ENCODE data around the gene TNFAIP1. TPM values are rescaled to one million over a fixed set of nuclear protein-coding genes. Genes with fewer than 3 reads are reported as not detected.

Gene TNFAIP1
- total RNA-seq, 2 donors from 2014 or later: 29.9 to 36.1 TPM

GRCh38 chr17:28372203-28372944 lies 36.8 kb downstream of the TNFAIP1 start:
- WGBS, 2 experiments (ENCODE audit: insufficient coverage in 1 of 2, insufficient read length in 1 of 2): 16 to 33% methylated on average over 12 to 52 of the region's 53 CpGs
- DNase-seq: no peak
- no peak for TF ChIP-seq CTCF (conservative IDR thresholded peaks at IDR 0.05)

GRCh38 chr17:28372945-28373274 lies 37.3 kb downstream of the TNFAIP1 start:
- Mint-ChIP-seq H3K9me3 (no peaks in the 10 kb centered on the region), H3K4me1 (peaks cover 17% of the 10 kb centered on the region), H3K27ac (no peak overlapping the region), H3K36me3 (ENCODE audit: low read depth) (no peaks in the 10 kb centered on the region), H3K27me3 (ENCODE audit: insufficient read depth) (peaks cover 60% of the 10 kb centered on the region), H3K4me3 (peak overlapping the region; percentile 51)
- TF ChIP-seq CTCF (conservative IDR thresholded peaks at IDR 0.05): no peak
- H3K27me3 ChIP-seq (ENCODE audit: control insufficient read depth, insufficient read depth, low read length, poor library complexity, severe bottlenecking): peaks cover 43% of the 10 kb centered on the region
- no peaks in the 10 kb centered on the region for H3K36me3 ChIP-seq (ENCODE audit: control insufficient read depth, insufficient read depth, low read length)
- peaks cover 12% of the 10 kb centered on the region for H3K4me1 ChIP-seq (ENCODE audit: control insufficient read depth, insufficient read depth, low read length)
- H3K4me3 ChIP-seq (ENCODE audit: low read length): no peak overlapping the region
- DNase-seq: no peak
- WGBS, 2 experiments (ENCODE audit: insufficient coverage in 1 of 2, insufficient read length in 1 of 2): 89% methylated on average over 6 of the region's 6 CpGs; no CpG with 5 or more reads in 1 of the 2 experiments
- H3K9me3 ChIP-seq (ENCODE audit: control insufficient read depth, low read length): no peaks in the 10 kb centered on the region
- no peak overlapping the region for H3K9ac ChIP-seq (ENCODE audit: extremely low read depth, low read length, poor library complexity, severe bottlenecking)
- H3K27ac ChIP-seq (ENCODE audit: low read depth, low read length): no peak overlapping the region

More at GRCh38 chr17:28372203-28372944, 36.8 kb downstream of the TNFAIP1 start:
- H3K4me1 ChIP-seq (ENCODE audit: control insufficient read depth, insufficient read depth, low read length): peaks cover 12% of the 10 kb centered on the region
- no peaks in the 10 kb centered on the region for H3K36me3 Mint-ChIP-seq (ENCODE audit: low read depth)
- H3K4me3 Mint-ChIP-seq: peak overlapping the region; percentile 51
- H3K9me3 Mint-ChIP-seq: no peaks in the 10 kb centered on the region
- H3K27me3 ChIP-seq (ENCODE audit: control insufficient read depth, insufficient read depth, low read length, poor library complexity, severe bottlenecking): peaks cover 42% of the 10 kb centered on the region
- H3K27ac ChIP-seq (ENCODE audit: low read depth, low read length): peak overlapping the region; percentile 87
- H3K36me3 ChIP-seq (ENCODE audit: control insufficient read depth, insufficient read depth, low read length): no peaks in the 10 kb centered on the region
- no peak overlapping the region for H3K9ac ChIP-seq (ENCODE audit: extremely low read depth, low read length, poor library complexity, severe bottlenecking)
- peak overlapping the region; percentile 65 for H3K4me3 ChIP-seq (ENCODE audit: low read length)
- H3K9me3 ChIP-seq (ENCODE audit: control insufficient read depth, low read length): no peaks in the 10 kb centered on the region
- no peak overlapping the region for H3K27ac Mint-ChIP-seq
- peaks cover 17% of the 10 kb centered on the region for H3K4me1 Mint-ChIP-seq
- peaks cover 56% of the 10 kb centered on the region for H3K27me3 Mint-ChIP-seq (ENCODE audit: insufficient read depth)

GRCh38 chr17:28379814-28380801 lies 44.5 kb downstream of the TNFAIP1 start:
- Histone ChIP-seq H3K36me3 (ENCODE audit: control insufficient read depth, insufficient read depth, low read length) (no peaks in the 10 kb centered on the region), H3K27ac (ENCODE audit: low read depth, low read length) (no peak overlapping the region), H3K9me3 (ENCODE audit: control insufficient read depth, low read length) (no peaks in the 10 kb centered on the region), H3K9ac (ENCODE audit: extremely low read depth, low read length, poor library complexity, severe bottlenecking) (no peak overlapping the region), H3K4me1 (ENCODE audit: control insufficient read depth, insufficient read depth, low read length) (no peaks in the 10 kb centered on the region), H3K4me3 (ENCODE audit: low read length) (no peak overlapping the region), H3K27me3 (ENCODE audit: control insufficient read depth, insufficient read depth, low read length, poor library complexity, severe bottlenecking) (peaks cover 77% of the 10 kb centered on the region)
- H3K36me3 Mint-ChIP-seq (ENCODE audit: low read depth): no peaks in the 10 kb centered on the region
- H3K9me3 Mint-ChIP-seq: no peaks in the 10 kb centered on the region
- no peak overlapping the region for H3K4me3 Mint-ChIP-seq
- H3K27me3 Mint-ChIP-seq (ENCODE audit: insufficient read depth): peaks cover 92% of the 10 kb centered on the region
- 82 to 92% methylated on average over 10 of the region's 10 CpGs for WGBS, 2 experiments (ENCODE audit: insufficient coverage in 1 of 2, insufficient read length in 1 of 2)
- no peak for TF ChIP-seq CTCF (conservative IDR thresholded peaks at IDR 0.05)
- no peak overlapping the region for H3K27ac Mint-ChIP-seq
- H3K4me1 Mint-ChIP-seq: no peaks in the 10 kb centered on the region
- DNase-seq: no peak
